GM12878 (cell line): ENCODE measurements around the gene ACADM. TPM values are rescaled to one million over a fixed set of nuclear protein-coding genes. Genes with fewer than 3 reads are reported as not detected.
A peak's percentile ranks its signal among the peaks of the same experiment; 100 is the strongest.

Source experiments
- ATF7 ChIP-seq: fragments of 450-650 bp; IDR thresholded peaks from 2 replicates; pipeline ENCODE4 v1.6.1; 2016; ENCODE audit warnings: low read depth, mild to moderate bottlenecking
- BHLHE40 ChIP-seq, 2 experiments: fragments of 450-650 bp in 1 of 2; IDR thresholded peaks; 2 replicates each; pipeline ENCODE4 v1.6.1; 2011 to 2017; ENCODE audit warnings: low read depth in 2 of 2, borderline replicate concordance in 1 of 2, improper control_type of control experiment in 1 of 2, low read length in 1 of 2, mild to moderate bottlenecking in 1 of 2
- CEBPZ ChIP-seq: fragments of 150-350 bp; IDR thresholded peaks from 2 replicates; pipeline ENCODE4 v1.6.1; 2016; ENCODE audit warnings: low read depth, low read length
- CHD1 ChIP-seq: IDR thresholded peaks from 2 replicates; pipeline ENCODE4 v1.6.1; 2012; ENCODE audit warnings: low read depth, low read length, improper control_type of control experiment
- EGR1 ChIP-seq, 2 experiments: IDR thresholded peaks; 1 replicate in 1 of 2; 2 replicates in 1 of 2; pipeline ENCODE4 v1.6.1; 2011 to 2012; ENCODE audit warnings: low read depth in 2 of 2, low read length in 2 of 2, borderline replicate concordance in 1 of 2, mild to moderate bottlenecking in 1 of 2, moderate library complexity in 1 of 2
- FOXK2 ChIP-seq: fragments of 450-650 bp; IDR thresholded peaks from 2 replicates; pipeline ENCODE4 v1.6.1; 2017; ENCODE audit warnings: mild to moderate bottlenecking, moderate library complexity
- FOXM1 ChIP-seq: IDR thresholded peaks from 2 replicates; pipeline ENCODE4 v1.6.1; 2012; ENCODE audit warnings: low read depth, mild to moderate bottlenecking, inconsistent platforms, low read length, moderate library complexity
- HCFC1 ChIP-seq: fragments of 150-350 bp; IDR thresholded peaks from 2 replicates; pipeline ENCODE4 v1.6.1; 2014; ENCODE audit warnings: low read length
- KDM1A ChIP-seq: fragments of 200-600 bp; sonication (generic); IDR thresholded peaks from 2 replicates; pipeline ENCODE4 v1.6.1; 2016; ENCODE audit warnings: borderline replicate concordance
- MEF2A ChIP-seq: IDR thresholded peaks from 2 replicates; pipeline ENCODE4 v1.6.1; 2011; ENCODE audit warnings: low read depth, mild to moderate bottlenecking, low read length, moderate library complexity; ENCODE audit not compliant: insufficient read depth
- NR2C1 ChIP-seq: fragments of 450-650 bp; IDR thresholded peaks from 2 replicates; pipeline ENCODE4 v1.6.1; 2017; ENCODE audit warnings: antibody characterized with exemption, mild to moderate bottlenecking, moderate library complexity
- NRF1 ChIP-seq: conservative IDR thresholded peaks from 2 replicates; pipeline ENCODE4 v1.6.1; 2011; ENCODE audit warnings: mild to moderate bottlenecking, low read depth, low read length, improper control_type of control experiment
- POLR2AphosphoS5 ChIP-seq: IDR thresholded peaks from 2 replicates; pipeline ENCODE4 v1.6.1; 2011; ENCODE audit warnings: mild to moderate bottlenecking, low read length, inconsistent platforms
- POU2F2 ChIP-seq: IDR thresholded peaks from 3 replicates; pipeline ENCODE4 v1.6.1; 2011; ENCODE audit warnings: low read depth, mild to moderate bottlenecking, low read length, borderline replicate concordance
- RUNX3 ChIP-seq: IDR thresholded peaks from 2 replicates; pipeline ENCODE4 v1.6.1; 2012; ENCODE audit warnings: low read length, inconsistent platforms
- SMAD5 ChIP-seq: IDR thresholded peaks from 2 replicates; pipeline ENCODE4 v1.6.1; 2016; ENCODE audit warnings: antibody characterized with exemption, low read depth
- SUZ12 ChIP-seq: fragments of 200-600 bp; sonication (generic); IDR thresholded peaks from one replicate; pipeline ENCODE4 v1.6.1; 2018; ENCODE audit warnings: antibody characterized with exemption, mild to moderate bottlenecking; ENCODE audit not compliant: unreplicated experiment
- TBL1XR1 ChIP-seq: IDR thresholded peaks from 2 replicates; pipeline ENCODE4 v1.6.1; 2012; ENCODE audit warnings: low read depth, low read length, improper control_type of control experiment
- WRNIP1 ChIP-seq: IDR thresholded peaks from 2 replicates; pipeline ENCODE4 v1.6.1; 2011; ENCODE audit warnings: low read depth, low read length, improper control_type of control experiment, borderline replicate concordance
- ZBED1 ChIP-seq: IDR thresholded peaks from 2 replicates; pipeline ENCODE4 v1.6.1; 2016; ENCODE audit warnings: borderline replicate concordance
- ZBTB11 ChIP-seq: fragments of 450-650 bp; formaldehyde crosslinking; IDR thresholded peaks from 2 replicates; pipeline ENCODE4 v1.5.0; 2022; ENCODE audit warnings: mild to moderate bottlenecking, missing genetic modification characterization
- ZNF207 ChIP-seq: fragments of 450-650 bp; IDR thresholded peaks from 2 replicates; pipeline ENCODE4 v1.6.1; 2014; ENCODE audit warnings: antibody characterized with exemption, mild to moderate bottlenecking, borderline replicate concordance
- ZNF217 ChIP-seq: fragments of 450-650 bp; IDR thresholded peaks from 2 replicates; pipeline ENCODE4 v1.6.1; 2017; ENCODE audit warnings: antibody characterized with exemption, mild to moderate bottlenecking
- ZSCAN29 ChIP-seq: fragments of 450-650 bp; IDR thresholded peaks from 2 replicates; pipeline ENCODE4 v1.6.1; 2017; ENCODE audit warnings: mild to moderate bottlenecking, moderate library complexity
- ZZZ3 ChIP-seq: IDR thresholded peaks from 2 replicates; pipeline ENCODE4 v1.6.1; 2011; ENCODE audit warnings: low read depth; ENCODE audit not compliant: control insufficient read depth, insufficient read length
- polyA plus RNA-seq, 11 experiments: library from polyadenylated mRNA; depleted of rRNA in 4 of 11; unstranded in 6 of 11; stranded (reverse) in 5 of 11; fragments of >200 nt; fragmentation: Nextera tagmentation in 4 of 11; fragmentation: Illumina TruSeq in 1 of 11; extraction: Ambion mirVana in 4 of 11; extraction: Trizol in 1 of 11; gene quantifications; 1 replicate in 1 of 11; 2 replicates in 10 of 11; pipeline versions ENCODE4 v1.2.1 to v1.2.3, GENCODE V29; 2011 to 2016; ENCODE audit warnings: inconsistent platforms in 2 of 11, missing spikeins in 2 of 11, low read depth in 1 of 11
- total RNA-seq, 4 experiments: library from RNA; depleted of rRNA in 3 of 4; stranded (reverse); fragments of >200 nt in 3 of 4; fragmentation: Illumina TruSeq in 1 of 4; extraction: Trizol in 1 of 4; gene quantifications; 2 replicates each; pipeline versions ENCODE4 v1.2.1 to v1.2.3, GENCODE V29; 2013 to 2021

Gene ACADM
- total and polyA plus RNA-seq, 10 of the 15 experiments (the other 5 are each of a cell fraction or from before 2014, with no cell fraction given): 119 to 245 (median 204) TPM

- no peak for TF ChIP-seq WRNIP1
- TF ChIP-seq FOXK2: no peak
- TF ChIP-seq CEBPZ: no peak
- peak; percentile 28; the same call in 1 of the 2 replicates for TF ChIP-seq ZNF217
- peak; percentile 92 for TF ChIP-seq POLR2AphosphoS5
- peak; percentile 93 for TF ChIP-seq SMAD5
- no peak for TF ChIP-seq ZZZ3
- peak; percentile 48 to 97 for TF ChIP-seq EGR1 (IDR thresholded peaks at IDR 0.05; ENCODE audit: borderline replicate concordance in 1 of 2, low read depth in 2 of 2, low read length in 2 of 2)
- TF ChIP-seq CHD1: no peak
- TF ChIP-seq RUNX3: peak; percentile 43; the same call in 1 of the 2 replicates
- no peak for TF ChIP-seq FOXM1
- no peak; the same call in 1 of the 2 replicates for TF ChIP-seq ZBED1
- TF ChIP-seq SUZ12: no peak
- TF ChIP-seq ATF7: peak; percentile 18; the same call in 1 of the 2 replicates
- peak; percentile 51 for TF ChIP-seq NRF1
- no peak for TF ChIP-seq ZSCAN29
- TF ChIP-seq MEF2A: peak; percentile 75; the same call in 1 of the 2 replicates
- peak; percentile 21 to 68; a peak in 1 of 4 replicates for TF ChIP-seq BHLHE40 (IDR thresholded peaks at IDR 0.05; ENCODE audit: borderline replicate concordance in 1 of 2, low read depth in 2 of 2, low read length in 1 of 2)
- TF ChIP-seq POU2F2: peak; percentile 82; the same call in 1 of the 3 replicates
- TF ChIP-seq KDM1A: no peak
- TF ChIP-seq HCFC1: no peak
- no peak for TF ChIP-seq ZBTB11 (CRISPR knock-in tag)
- peak; percentile 66 for TF ChIP-seq NR2C1
- 0 out of 2 replicates have a peak, but pooled peaks have one; percentile 17 for TF ChIP-seq TBL1XR1
- no peak for TF ChIP-seq ZNF207
Measured at GRCh38 chr1:75724472-75725022, at the start of gene ACADM (continued).
